ENCODE data around the gene C5orf63.
"Not testable (repeated sequence)": the region's sequence is repeated elsewhere in the genome, so short reads cannot be mapped to it uniquely, and the experiment has no call there.

The C5orf63 gene

DNA sequence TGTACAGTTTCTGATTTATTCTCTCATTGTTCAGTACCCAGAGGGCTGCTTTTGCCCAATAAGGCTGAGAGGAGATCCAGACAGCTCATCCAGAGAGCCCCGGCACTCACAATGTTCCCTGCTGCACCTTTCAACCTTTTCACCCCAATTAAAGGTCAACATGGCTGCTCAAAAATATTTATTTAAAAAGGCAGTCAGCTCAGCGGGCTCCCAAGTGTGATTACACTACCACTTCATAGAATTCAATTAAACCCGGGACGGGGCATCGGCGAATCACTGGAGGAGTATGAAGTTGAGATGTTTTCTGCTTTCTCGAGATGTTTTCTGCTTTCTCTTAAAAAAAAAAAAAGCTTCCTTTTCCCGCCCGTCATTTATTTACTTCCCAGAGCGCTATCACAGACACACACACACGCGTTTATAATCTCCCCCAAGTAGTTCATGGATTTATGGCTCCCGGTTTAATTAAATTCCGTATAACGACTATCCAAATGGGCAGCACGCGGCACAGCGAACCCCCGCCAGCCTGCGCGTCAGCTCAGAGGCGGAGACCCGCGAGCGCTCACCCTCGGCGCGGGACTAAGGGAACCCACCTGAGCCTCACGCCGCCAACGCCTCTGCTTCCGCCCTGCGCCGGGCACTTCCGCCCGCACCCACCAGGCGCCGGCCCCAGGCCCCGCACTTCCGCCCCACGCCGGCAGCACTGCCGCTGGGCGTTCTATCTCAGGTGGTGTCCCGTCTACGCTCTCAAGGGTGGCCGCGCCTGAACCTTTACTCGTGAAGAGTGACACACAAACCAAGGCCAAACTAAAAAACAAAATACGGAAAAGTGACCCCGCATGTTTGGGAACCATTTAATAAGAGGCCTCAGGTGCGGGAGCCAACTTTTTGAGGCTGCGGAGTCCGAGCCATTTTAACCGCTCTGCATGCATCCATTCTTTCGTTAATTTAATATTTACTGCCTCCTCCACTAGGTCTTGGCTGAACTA is at the start of gene C5orf63:
Gene C5orf63 (minus strand): TSS at position 642 of the 986 bp plus-strand sequence. CDS start 14,507 bp downstream, outside the sequence.
- peak; percentile 53 to 76 (median 56) for DNase-seq (ENCODE audit: low read depth in 3 of 3)

- DNase-seq (ENCODE audit: low read depth in 3 of 3), result no peak
Measured at GRCh38 chr5:127112347-127112864, 39.1 kb upstream of the C5orf63 start.

DNA sequence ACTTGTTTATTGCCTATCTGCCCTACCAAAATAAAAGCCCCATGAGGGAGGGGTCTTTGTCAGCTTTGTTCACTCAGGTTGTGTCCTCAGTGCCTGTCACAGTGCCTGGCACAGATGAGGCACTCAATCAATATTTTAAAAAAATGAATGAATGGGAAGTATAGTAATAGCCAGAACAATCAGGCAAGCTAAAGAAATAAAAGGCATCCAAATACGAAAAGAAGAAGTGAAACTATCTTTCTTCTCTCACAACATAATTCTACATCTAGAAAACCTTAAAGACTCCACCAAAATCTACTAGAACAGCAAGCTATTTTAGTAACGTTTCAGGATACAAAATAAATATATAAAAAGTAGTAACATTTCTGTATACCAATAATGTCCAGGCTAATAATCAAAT is 37.8 kb upstream of the C5orf63 start:
- DNase-seq (ENCODE audit: low read depth in 3 of 3), result no peak

GRCh38 chr5:127108624-127109260 is 35.4 kb upstream of the C5orf63 start:
- DNase-seq (ENCODE audit: low read depth in 3 of 3), result not testable (repeated sequence)

- no peak for DNase-seq (ENCODE audit: low read depth in 3 of 3)
Measured at GRCh38 chr5:127101935-127102334, 28.6 kb upstream of the C5orf63 start.

- no peak for DNase-seq (ENCODE audit: low read depth in 3 of 3)
Measured at GRCh38 chr5:127101533-127101932, 28.2 kb upstream of the C5orf63 start.

GRCh38 chr5:127098241-127098640 is 24.9 kb upstream of the C5orf63 start:
- DNase-seq (ENCODE audit: low read depth in 3 of 3), result no peak

DNA sequence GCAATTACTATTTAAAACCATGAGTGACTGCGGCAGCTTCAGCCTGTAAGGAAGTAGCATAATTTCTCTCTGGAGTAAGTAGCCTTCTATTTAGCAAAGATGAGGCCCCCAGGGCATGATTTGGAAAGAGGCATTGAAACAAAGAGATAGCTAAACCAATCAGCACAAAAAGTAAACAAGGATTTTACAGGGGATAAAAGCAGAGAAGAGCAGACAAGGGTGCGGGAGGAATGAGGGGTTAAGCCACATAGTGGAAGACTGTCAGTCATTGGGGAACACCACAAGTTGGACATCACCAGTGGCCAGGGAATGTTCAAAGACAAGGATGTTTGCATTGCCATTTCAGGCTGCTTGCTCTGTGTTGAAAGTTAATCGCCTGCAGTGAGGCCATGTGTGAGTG is 24.0 kb upstream of the C5orf63 start:
- no peak for DNase-seq (ENCODE audit: low read depth in 3 of 3)

DNA sequence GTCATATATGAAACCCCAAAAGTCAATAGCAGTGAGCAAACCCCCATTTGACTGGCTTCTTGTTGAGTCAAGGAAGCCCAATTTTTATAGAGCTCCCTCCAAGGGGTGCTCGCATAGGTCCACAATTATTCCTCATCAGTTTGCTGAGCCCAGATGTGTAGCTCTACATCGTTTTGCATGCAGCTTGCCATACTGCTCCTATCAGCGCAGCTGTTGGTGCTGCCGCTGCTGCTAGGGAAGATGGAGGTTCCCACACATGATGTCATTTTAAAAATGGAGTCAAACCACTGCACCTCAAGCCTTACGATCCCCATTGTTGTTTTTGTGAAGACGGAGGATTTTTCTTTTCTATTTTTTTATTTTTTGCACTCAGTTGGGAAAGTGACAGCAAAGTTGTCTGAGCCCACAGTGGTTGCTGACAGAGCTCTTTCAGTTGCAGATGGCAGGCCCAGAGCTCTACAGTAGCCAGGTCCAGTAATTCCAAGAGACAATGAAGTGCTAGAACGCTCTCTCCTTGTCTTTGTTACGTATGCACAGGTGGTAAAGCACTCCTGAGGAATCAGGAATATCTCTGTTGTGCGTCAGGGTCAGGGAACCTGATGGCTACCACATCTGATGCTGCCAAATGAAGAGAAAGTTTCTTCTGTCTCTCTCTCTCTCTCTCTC is 23.2 kb upstream of the C5orf63 start:
- no peak for DNase-seq (ENCODE audit: low read depth in 3 of 3)

DNA sequence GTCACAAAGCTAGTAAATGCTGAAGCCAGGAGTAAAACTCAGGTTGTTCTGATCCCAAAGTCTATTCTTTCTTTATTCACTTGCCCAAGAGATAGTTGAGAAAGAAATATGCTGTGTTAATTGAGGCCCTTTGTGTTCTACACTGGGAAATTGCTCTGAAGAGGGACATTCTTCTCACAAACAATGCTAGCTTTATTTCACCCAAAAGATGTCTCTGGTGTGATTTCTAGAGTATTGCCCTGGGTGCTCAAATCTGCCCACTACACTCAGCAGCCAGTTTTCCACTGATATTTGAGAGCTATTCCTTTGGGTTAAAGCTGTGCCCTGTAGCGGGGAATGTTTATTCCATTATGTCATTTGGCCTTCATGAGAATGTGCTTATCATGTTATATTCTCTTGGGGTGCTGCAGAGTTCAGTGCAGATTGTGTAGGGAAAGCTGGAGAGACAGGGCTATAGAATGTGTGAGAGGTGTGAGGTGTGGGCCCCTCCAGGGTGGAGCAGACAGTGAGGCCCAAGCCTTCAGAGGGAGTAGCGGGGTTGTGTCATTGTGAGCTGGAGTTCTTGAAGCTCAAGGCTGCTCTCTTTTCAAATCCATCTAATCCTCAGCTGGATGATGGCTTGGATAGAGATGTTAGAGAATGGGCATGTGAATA is 21.0 kb upstream of the C5orf63 start:
- no peak for DNase-seq (ENCODE audit: low read depth in 3 of 3)

GRCh38 chr5:127092690-127093089 is 19.4 kb upstream of the C5orf63 start:
- DNase-seq (ENCODE audit: low read depth in 3 of 3), result no peak

DNA sequence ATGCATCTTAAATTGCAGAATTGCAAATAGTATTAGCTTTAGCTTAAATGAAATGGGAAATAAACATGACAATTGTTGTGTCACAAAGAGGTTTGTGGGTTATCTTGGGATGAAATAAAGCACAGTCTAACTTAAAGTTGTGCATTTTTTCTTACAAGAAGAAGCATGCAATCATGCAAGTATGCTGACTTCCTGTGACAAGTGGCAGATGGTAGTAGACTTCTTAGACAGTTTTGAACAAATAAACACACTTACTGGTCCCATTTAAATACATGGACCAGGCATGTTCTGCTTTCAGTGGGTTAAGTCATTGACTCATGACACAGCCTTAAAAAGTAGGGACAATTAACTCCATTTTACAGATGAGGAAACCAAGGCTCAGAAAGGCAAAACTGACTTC is 15.9 kb upstream of the C5orf63 start:
- DNase-seq (ENCODE audit: low read depth in 3 of 3), result no peak

- DNase-seq (ENCODE audit: low read depth in 3 of 3), result no peak
Measured at GRCh38 chr5:127088251-127088650, 14.9 kb upstream of the C5orf63 start.

- DNase-seq (ENCODE audit: low read depth in 3 of 3), result no peak
Measured at GRCh38 chr5:127086589-127086988, 13.3 kb upstream of the C5orf63 start.

GRCh38 chr5:127085796-127086195 is 12.5 kb upstream of the C5orf63 start:
- DNase-seq (ENCODE audit: low read depth in 3 of 3), result no peak

DNA sequence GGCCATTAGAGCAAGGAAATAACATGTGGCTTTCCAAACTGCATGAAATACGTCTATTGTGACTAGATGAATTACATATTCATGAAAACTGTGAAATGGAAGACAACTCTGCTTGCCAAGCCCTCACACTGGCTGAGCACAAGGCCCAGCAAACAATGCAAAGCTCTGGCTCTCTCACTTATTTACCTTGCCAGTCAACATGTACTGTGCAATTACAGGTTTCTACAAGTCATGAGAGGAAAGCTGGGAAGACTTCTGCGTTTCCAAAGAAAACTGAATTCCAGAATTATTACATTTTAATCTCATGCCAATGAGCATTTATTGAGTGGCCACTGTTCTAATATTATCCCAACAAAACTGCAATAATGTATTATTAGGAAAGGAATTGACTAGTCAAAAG is 12.1 kb upstream of the C5orf63 start:
- no peak for DNase-seq (ENCODE audit: low read depth in 3 of 3)

- DNase-seq (ENCODE audit: low read depth in 3 of 3), result no peak
Measured at GRCh38 chr5:127084656-127085055, 11.4 kb upstream of the C5orf63 start.

DNA sequence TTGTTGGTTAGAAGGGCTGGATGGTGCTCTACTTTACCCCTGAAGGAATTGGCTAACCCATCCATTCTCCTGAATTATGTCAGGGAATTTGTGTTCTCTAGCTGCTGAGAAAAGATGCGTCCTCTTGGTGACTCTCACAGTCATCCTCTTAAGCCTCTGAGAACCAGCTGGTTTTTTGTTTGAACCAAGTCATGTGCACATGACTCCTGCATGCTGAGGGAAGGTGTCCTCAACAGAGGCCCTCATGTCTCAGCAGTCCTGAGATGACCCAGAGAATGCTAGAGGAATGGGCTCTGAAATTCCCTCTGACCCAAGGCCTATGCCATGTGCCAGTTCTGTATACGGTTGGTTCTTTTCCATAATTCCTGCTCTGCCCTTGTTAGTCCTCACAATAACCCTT is 10.4 kb upstream of the C5orf63 start:
- no peak for DNase-seq (ENCODE audit: low read depth in 3 of 3)

- DNase-seq (ENCODE audit: low read depth in 3 of 3), result no peak
Measured at GRCh38 chr5:127079994-127080491, 6.7 kb upstream of the C5orf63 start.

DNA sequence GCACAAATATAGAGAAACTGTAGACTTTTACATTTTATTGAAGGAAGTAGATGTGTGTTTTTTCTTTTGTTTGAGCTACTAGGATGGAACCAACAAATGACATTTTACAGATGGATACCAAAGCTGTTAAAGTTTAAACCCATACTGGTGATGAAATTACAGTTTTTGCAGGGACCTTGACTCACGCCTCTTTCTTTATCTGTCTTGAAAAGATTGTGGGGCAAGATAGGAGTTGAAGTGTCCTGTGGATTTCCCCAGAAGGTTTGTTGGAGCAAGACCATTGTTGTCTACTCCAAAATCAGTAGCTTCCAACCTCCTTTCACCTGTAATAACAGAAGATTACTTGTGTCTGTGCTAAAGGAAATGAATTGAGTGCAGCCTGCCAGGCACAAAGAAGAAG is 4.1 kb upstream of the C5orf63 start:
- no peak for DNase-seq (ENCODE audit: low read depth in 3 of 3)

DNA sequence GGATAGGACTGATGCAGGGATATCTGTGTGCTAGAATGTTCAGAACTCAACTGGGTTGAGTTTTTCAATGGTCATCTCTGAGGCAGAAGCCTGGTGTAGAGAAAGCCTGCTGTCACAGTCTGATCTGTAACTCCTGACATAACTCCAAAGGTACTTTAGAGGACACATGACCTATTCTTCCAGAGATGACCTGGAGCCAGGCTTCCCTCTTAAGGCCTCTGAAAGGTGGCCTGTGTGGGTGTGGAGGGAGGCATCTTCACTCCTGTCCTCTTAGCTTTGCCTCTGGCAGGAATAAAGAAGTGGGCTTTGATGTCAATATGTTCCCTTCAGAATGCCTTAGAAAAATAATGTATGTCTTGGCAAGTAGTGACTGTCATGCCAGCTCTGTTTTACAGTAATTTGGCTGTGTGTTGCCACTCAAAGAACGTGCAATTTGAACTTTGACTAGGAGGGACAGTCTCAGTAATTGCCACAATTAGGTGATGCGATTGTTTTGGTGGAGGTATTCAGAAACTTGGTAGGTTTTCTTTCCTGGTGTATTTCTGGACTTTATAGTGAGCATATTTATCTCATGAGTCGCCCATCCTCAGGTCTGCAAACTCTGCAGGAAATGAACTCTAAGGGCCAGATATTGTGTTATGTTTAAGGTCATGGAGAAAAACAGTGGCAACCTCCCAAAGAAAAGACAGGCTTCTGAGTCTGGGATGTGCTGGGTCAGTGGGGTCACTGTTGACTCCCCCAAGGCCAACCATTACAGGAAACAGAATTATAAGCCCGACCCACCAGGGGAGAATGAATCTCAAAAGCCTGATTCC is 3.2 kb upstream of the C5orf63 start:
- DNase-seq (ENCODE audit: low read depth in 3 of 3), result no peak
